ENCODE measurements around the gene SUGP2.

SUGP2 gene

GRCh38 chr19:18948075-18948975 is 85.0 kb downstream of the SUGP2 start:
- no peak for DNase-seq

DNA sequence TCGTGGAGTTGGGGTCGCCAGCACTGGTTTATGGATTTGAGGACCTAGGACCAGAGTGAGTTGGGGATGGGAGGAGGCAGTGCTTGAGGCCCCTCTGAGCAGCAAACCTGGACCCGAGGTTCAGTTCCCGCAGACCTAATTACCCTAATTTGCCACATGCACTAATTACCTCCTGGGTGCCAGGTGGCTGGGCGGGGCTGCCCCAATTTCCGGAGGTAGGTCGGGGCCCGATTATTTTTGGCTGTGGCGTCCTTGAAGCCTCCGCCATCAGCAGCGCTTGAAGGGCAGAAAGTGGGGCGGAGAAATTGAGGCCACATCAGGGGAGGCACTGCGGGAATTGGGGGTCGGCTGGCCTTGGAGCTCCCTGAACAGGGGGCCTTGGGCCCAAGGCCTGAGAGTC is 86.4 kb downstream of the SUGP2 start:
- no peak for DNase-seq

- DNase-seq, result no peak
Measured at GRCh38 chr19:18946335-18946734, 87.0 kb downstream of the SUGP2 start.

DNA sequence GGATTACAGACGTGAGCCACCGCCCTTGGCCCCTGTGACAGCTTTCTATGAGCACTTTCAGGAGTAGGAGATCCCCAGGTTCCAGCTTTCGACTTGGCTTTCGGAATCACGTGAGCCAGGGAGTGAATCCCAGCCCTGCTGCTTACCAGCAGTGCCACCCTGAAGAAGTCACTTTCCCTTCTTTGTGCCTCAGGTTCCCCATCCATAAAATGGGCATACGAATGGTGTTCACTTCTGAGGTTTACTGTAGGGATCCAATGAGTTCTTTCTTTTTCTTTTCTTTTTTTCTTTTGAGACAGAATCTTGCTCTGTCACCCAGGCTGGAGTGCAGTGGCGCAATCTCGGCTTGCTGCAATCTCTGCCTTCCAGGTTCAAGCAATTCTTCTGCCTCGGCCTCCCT is 88.0 kb downstream of the SUGP2 start:
- no peak for DNase-seq

- no peak for DNase-seq
Measured at GRCh38 chr19:18943465-18943864, 89.9 kb downstream of the SUGP2 start.

GRCh38 chr19:18942692-18943091 is 90.6 kb downstream of the SUGP2 start:
- no peak for DNase-seq

- no peak for DNase-seq
Measured at GRCh38 chr19:18941628-18942354, 91.5 kb downstream of the SUGP2 start.

Measured in activated naive CD4-positive, alpha-beta T cell treated with Interleukin-2 at 50 U/mL for 16 hours (primary cell).